B cell (primary cell): Measurements from ENCODE around the gene MFSD11. TPM values are rescaled to one million over a fixed set of nuclear protein-coding genes. Genes with fewer than 3 reads are reported as not detected.
"Not testable (repeated sequence)": the region's sequence is repeated elsewhere in the genome, so short reads cannot be mapped to it uniquely, and the experiment has no call there.

Experiments
- ATAC-seq: fragments of 200-7000 bp; cut with Tn5 transposase; one replicate; pipeline ENCODE4 v1.10.0; 2021; ENCODE audit warnings: low read depth, mild to moderate bottlenecking, moderate number of reproducible peaks, moderate library complexity
- CTCF ChIA-PET: fragments of 350-600 bp; sonication (Branson Sonifier 250); formaldehyde crosslinking; loops from one replicate; lab custom pipeline; 2021; ENCODE audit warnings: antibody characterized with exemption, inconsistent platforms; lab: Charles Lee
- POLR2A ChIA-PET: fragments of 350-600 bp; sonication (Branson Sonifier 250); formaldehyde crosslinking; loops from one replicate; lab custom pipeline; 2021; ENCODE audit warnings: antibody characterized with exemption; lab: Charles Lee
- DNase-seq: peaks from one replicate; pipeline ENCODE4 v3.0.0; 2013
- H2AFZ ChIP-seq: 2 replicates; pipeline ENCODE4 v1.6.1; 2012; ENCODE audit warnings: mild to moderate bottlenecking, low read depth, low read length; ENCODE audit not compliant: insufficient read depth, poor library complexity, severe bottlenecking
- H3K27ac ChIP-seq, 2 donors: 1 replicate in 1 of 2; 2 replicates in 1 of 2; pipeline ENCODE4 v1.5.1; 2012 to 2013; ENCODE audit warnings: low read length in 2 of 2, mild to moderate bottlenecking in 2 of 2, moderate library complexity in 1 of 2
- H3K27me3 ChIP-seq, 4 experiments: fragments of 200-600 bp in 1 of 4; sonication (generic) in 1 of 4; replicated peaks in 1 of 4; 1 replicate in 2 of 4; 2 replicates in 2 of 4; pipeline versions ENCODE4 v1.6.1 to v1.7.0; 2013 to 2016; ENCODE audit warnings: low read length in 3 of 4, mild to moderate bottlenecking in 2 of 4, mixed read lengths in 1 of 4, moderate library complexity in 1 of 4; ENCODE audit not compliant: insufficient read depth in 4 of 4, control insufficient read depth in 3 of 4; ENCODE audit errors: control extremely low read depth in 1 of 4
- H3K36me3 ChIP-seq, 2 experiments: replicated peaks in 1 of 2; 1 replicate in 1 of 2; 2 replicates in 1 of 2; pipeline versions ENCODE4 v1.6.1 to v1.7.1; 2013; ENCODE audit warnings: low read length in 1 of 2; ENCODE audit not compliant: insufficient read depth in 2 of 2, control insufficient read depth in 1 of 2; ENCODE audit errors: control extremely low read depth in 1 of 2, extremely low read depth in 1 of 2
- H3K4me1 ChIP-seq, 2 donors: fragments of 200-600 bp in 1 of 2; sonication (generic) in 1 of 2; 1 replicate in 1 of 2; 2 replicates in 1 of 2; pipeline versions ENCODE4 v1.5.1 to v1.6.1; 2013 to 2017; ENCODE audit warnings: low read length in 2 of 2; ENCODE audit not compliant: control insufficient read depth in 2 of 2, insufficient read depth in 2 of 2
- H3K4me2 ChIP-seq: replicated peaks from 2 replicates; pipeline ENCODE3; 2012; ENCODE audit warnings: mild to moderate bottlenecking, low read depth, low read length; ENCODE audit not compliant: poor library complexity, severe bottlenecking
- H3K4me3 ChIP-seq, 5 experiments: fragments of 200-600 bp in 1 of 5; sonication (generic) in 1 of 5; 1 replicate in 3 of 5; 2 replicates in 2 of 5; pipeline versions ENCODE4 v1.5.1 to v1.7.0; 2011 to 2016; ENCODE audit warnings: low read length in 4 of 5, mild to moderate bottlenecking in 4 of 5, low read depth in 2 of 5, control low read depth in 1 of 5, moderate library complexity in 1 of 5; ENCODE audit not compliant: insufficient read depth in 1 of 5; ENCODE audit errors: control extremely low read depth in 1 of 5, extremely low read depth in 1 of 5
- H3K79me2 ChIP-seq: fragments of 200-600 bp; sonication (generic); one replicate; pipeline ENCODE4 v1.6.0; 2016; ENCODE audit warnings: low read length; ENCODE audit not compliant: control insufficient read depth, insufficient read depth
- H3K9ac ChIP-seq: fragments of 200-600 bp; sonication (generic); 2 replicates; pipeline ENCODE4 v1.6.1; 2017; ENCODE audit warnings: mild to moderate bottlenecking, low read length, moderate library complexity
- H3K9me3 ChIP-seq, 3 donors: one replicate each; pipeline versions ENCODE4 v1.6.1 to v1.7.1; 2013; ENCODE audit warnings: low read length in 2 of 3; ENCODE audit not compliant: control insufficient read depth in 2 of 3, insufficient read depth in 1 of 3; ENCODE audit errors: control extremely low read depth in 1 of 3
- H4K20me1 ChIP-seq: 2 replicates; pipeline ENCODE4 v1.6.0; 2012; ENCODE audit warnings: mild to moderate bottlenecking, low read length; ENCODE audit not compliant: insufficient read depth, control insufficient read depth, poor library complexity, severe bottlenecking
- H3K27ac Mint-ChIP-seq: one replicate; pipeline ENCODE4 v1.8.0; 2021; ENCODE audit warnings: mixed read lengths
- H3K27me3 Mint-ChIP-seq: one replicate; pipeline ENCODE4 v1.8.0; 2021; ENCODE audit warnings: mixed read lengths
- H3K4me1 Mint-ChIP-seq: one replicate; pipeline ENCODE4 v1.8.0; 2021; ENCODE audit warnings: mixed read lengths
- H3K4me3 Mint-ChIP-seq: one replicate; pipeline ENCODE4 v1.8.0; 2021; ENCODE audit warnings: mixed read lengths
- H3K9me3 Mint-ChIP-seq: one replicate; pipeline ENCODE4 v1.8.0; 2022; ENCODE audit warnings: mixed read lengths; ENCODE audit not compliant: insufficient read depth
- EZH2 ChIP-seq: IDR thresholded peaks from 2 replicates; pipeline ENCODE4 v1.6.1; 2012; ENCODE audit warnings: borderline replicate concordance, low read depth, mild to moderate bottlenecking, moderate library complexity, low read length; ENCODE audit not compliant: insufficient read depth, poor library complexity, severe bottlenecking
- WGBS: methylation state at CpG from one replicate; pipeline ENCODE4 v1.1.5; 2013; ENCODE audit warnings: missing lambda C conversion rate; ENCODE audit not compliant: insufficient coverage; 5-methylcytosine and 5-hydroxymethylcytosine counted together
- intact Hi-C: fragments of 100-400 bp; cut with micrococcal nuclease; formaldehyde crosslinking; loops from one replicate; pipeline ENCODE4 v1.10.0; 2022
- polyA plus RNA-seq: library from polyadenylated mRNA; depleted of rRNA; stranded (reverse); fragments of >200 nt; gene quantifications from 2 replicates; pipeline ENCODE4 v1.2.3, GENCODE V29; 2012
- total RNA-seq, 2 donors: library from RNA; stranded (reverse); fragments of 120-200 nt in 1 of 2; gene quantifications; 1 replicate in 1 of 2; 2 replicates in 1 of 2; pipeline versions ENCODE4 v1.2.3 to v1.2.4, GENCODE V29; 2013 to 2022
- TF ChIP-seq, protein P1 (sequence below): fragments of 200-600 bp; IDR thresholded peaks from one replicate; pipeline ENCODE4 v1.8.0; 2022; ENCODE audit warnings: antibody characterized with exemption, mild to moderate bottlenecking

MFSD11 gene
- total and polyA plus RNA-seq, 2 donors (not counting 1 experiment from before 2014, with no cell fraction given) = 24.5 to 36.4 TPM

DNA sequence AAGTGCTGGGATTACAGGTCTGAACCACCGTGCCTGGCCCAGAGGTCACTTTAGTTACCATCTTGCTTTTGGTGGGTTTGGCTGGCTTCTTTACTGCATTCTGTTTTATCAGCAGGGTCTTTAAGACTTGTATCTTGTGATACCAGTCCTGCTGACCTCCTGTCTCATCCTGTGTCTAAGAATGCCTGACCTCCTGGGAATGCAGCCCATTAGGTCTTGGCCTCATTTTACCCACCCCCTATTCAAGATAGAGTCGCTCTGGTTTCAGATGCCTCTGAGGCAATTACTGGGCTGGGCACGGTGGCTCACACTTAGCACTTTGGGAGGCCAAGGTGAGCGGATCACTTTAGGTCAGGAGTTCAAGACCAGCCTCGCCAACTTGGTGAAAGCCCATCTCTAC, 63.8 kb downstream of the MFSD11 start:
- WGBS = 100% methylated on average over 3 of the region's 5 CpGs
- H3K4me3 ChIP-seq = no peak overlapping the region
- Mint-ChIP-seq H3K27me3 (no peaks in the 10 kb centered on the region), H3K4me1 (no peaks in the 10 kb centered on the region), H3K4me3 (no peak overlapping the region), H3K9me3 (no peaks in the 10 kb centered on the region), H3K27ac (no peak overlapping the region)
- no peak overlapping the region for H3K4me2 ChIP-seq
- H3K27ac ChIP-seq = no peak overlapping the region
- ChIA-PET CTCF (interaction anchor here (0.7 kb wide), 2 partner anchors 72 to 255 kb away, joined by 3 to 4 read pairs; no protein-coding TSS in a partner anchor), POLR2A (interaction anchor here (0.7 kb wide), 1 partner anchor 50 kb away, joined by 4 read pairs; no protein-coding TSS in a partner anchor)
- no peaks in the 10 kb centered on the region for H3K36me3 ChIP-seq
- intact Hi-C loops = no loop called here
- H2AFZ ChIP-seq = no peak overlapping the region
- ATAC-seq = no peak
- no peak for DNase-seq
- no peaks in the 10 kb centered on the region for H3K27me3 ChIP-seq
- H3K79me2 ChIP-seq = no peaks in the 10 kb centered on the region
- H4K20me1 ChIP-seq = no peaks in the 10 kb centered on the region
- H3K9ac ChIP-seq = no peak overlapping the region
- no peak for TF ChIP-seq EZH2
- TF ChIP-seq, protein P1, sequence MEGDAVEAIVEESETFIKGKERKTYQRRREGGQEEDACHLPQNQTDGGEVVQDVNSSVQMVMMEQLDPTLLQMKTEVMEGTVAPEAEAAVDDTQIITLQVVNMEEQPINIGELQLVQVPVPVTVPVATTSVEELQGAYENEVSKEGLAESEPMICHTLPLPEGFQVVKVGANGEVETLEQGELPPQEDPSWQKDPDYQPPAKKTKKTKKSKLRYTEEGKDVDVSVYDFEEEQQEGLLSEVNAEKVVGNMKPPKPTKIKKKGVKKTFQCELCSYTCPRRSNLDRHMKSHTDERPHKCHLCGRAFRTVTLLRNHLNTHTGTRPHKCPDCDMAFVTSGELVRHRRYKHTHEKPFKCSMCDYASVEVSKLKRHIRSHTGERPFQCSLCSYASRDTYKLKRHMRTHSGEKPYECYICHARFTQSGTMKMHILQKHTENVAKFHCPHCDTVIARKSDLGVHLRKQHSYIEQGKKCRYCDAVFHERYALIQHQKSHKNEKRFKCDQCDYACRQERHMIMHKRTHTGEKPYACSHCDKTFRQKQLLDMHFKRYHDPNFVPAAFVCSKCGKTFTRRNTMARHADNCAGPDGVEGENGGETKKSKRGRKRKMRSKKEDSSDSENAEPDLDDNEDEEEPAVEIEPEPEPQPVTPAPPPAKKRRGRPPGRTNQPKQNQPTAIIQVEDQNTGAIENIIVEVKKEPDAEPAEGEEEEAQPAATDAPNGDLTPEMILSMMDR = no peak
- no peaks in the 10 kb centered on the region for H3K9me3 ChIP-seq
- H3K4me1 ChIP-seq = no peaks in the 10 kb centered on the region

DNA sequence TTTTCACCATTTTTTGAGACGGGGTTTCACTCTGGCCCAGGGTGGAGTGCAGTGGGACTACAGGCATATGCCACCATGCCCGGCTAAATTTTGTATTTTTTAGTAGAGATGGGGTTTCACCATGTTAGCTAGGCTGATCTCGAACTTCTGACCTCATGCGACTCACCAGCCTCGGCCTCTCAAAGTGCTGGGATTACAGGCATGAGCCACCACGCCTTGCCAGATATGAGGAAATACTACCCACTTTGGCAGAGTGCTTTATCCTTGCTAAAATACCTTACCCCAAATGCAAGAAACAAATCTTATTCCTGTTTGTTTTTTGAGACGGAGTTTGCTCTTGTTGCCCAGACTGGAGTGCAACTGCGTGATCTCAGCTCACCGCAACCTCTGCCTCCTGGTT, 67.4 kb downstream of the MFSD11 start:
- WGBS = 100% methylated on average over 8 of the region's 9 CpGs
- Histone ChIP-seq H4K20me1 (no peaks in the 10 kb centered on the region), H3K79me2 (no peaks in the 10 kb centered on the region), H3K4me3 (no peak overlapping the region), H3K36me3 (no peaks in the 10 kb centered on the region), H3K27ac (no peak overlapping the region), H2AFZ (no peak overlapping the region), H3K27me3 (no peaks in the 10 kb centered on the region), H3K9me3 (peaks cover 0 to 5% (median 0%) of the 10 kb centered on the region in 3 donors), H3K4me1 (no peaks in the 10 kb centered on the region), H3K9ac (no peak overlapping the region), H3K4me2 (no peak overlapping the region)
- ChIA-PET POLR2A (no interaction called here), CTCF (no interaction called here)
- TF ChIP-seq, protein P1 = no peak
- TF ChIP-seq EZH2 = no peak
- no peaks in the 10 kb centered on the region for H3K4me1 Mint-ChIP-seq
- no peak overlapping the region for H3K4me3 Mint-ChIP-seq
- DNase-seq = no peak
- H3K27me3 Mint-ChIP-seq = no peaks in the 10 kb centered on the region
- no peak overlapping the region for H3K27ac Mint-ChIP-seq
- intact Hi-C loops = no loop called here
- H3K9me3 Mint-ChIP-seq = no peaks in the 10 kb centered on the region
- ATAC-seq = no peak

DNA sequence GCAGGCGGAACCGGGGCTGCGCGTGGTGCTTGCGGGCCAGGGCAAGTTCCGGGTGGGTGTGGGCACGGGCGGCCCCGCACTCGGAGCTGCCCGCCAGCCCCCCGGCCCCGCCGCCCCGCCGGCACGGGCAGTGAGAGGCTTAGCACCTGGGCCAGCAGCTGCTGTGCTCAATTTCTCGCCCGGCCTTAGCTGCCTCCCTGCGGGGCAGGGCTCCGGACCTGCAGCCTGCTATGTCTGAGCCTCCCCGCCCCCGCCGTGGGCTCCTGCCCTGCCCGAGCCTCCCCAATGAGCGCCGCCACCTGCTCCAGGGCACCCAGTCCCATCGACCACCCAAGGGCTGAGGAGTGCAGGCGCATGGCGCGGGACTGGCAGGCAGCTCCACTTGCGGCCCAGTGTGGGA, 68.2 kb downstream of the MFSD11 start:
- H3K4me1 Mint-ChIP-seq, POLR2A ChIA-PET, DNase-seq, H3K27me3 Mint-ChIP-seq, CTCF ChIA-PET, H3K36me3 ChIP-seq, H3K27me3 ChIP-seq, H3K79me2 ChIP-seq, H2AFZ ChIP-seq, H3K9me3 ChIP-seq, H3K4me1 ChIP-seq, H3K27ac Mint-ChIP-seq, H3K4me3 ChIP-seq, H3K9me3 Mint-ChIP-seq, H3K9ac ChIP-seq, intact Hi-C loops, H3K4me3 Mint-ChIP-seq, H3K27ac ChIP-seq, H4K20me1 ChIP-seq, ATAC-seq, H3K4me2 ChIP-seq: not testable (repeated sequence)
- 90% methylated on average over 22 of the region's 32 CpGs for WGBS
